ENCODE measurements around the gene BBS10. TPM values are rescaled to one million over a fixed set of nuclear protein-coding genes. Genes with fewer than 3 reads are reported as not detected.
"Not testable (repeated sequence)": the region's sequence is repeated elsewhere in the genome, so short reads cannot be mapped to it uniquely, and the experiment has no call there.

BBS10 gene
- 2.7 and 4.9 TPM in 2 replicates for total RNA-seq (2014; rRNA removed; shearing (Covaris generic); ENCODE audit: low replicate concordance)

DNA sequence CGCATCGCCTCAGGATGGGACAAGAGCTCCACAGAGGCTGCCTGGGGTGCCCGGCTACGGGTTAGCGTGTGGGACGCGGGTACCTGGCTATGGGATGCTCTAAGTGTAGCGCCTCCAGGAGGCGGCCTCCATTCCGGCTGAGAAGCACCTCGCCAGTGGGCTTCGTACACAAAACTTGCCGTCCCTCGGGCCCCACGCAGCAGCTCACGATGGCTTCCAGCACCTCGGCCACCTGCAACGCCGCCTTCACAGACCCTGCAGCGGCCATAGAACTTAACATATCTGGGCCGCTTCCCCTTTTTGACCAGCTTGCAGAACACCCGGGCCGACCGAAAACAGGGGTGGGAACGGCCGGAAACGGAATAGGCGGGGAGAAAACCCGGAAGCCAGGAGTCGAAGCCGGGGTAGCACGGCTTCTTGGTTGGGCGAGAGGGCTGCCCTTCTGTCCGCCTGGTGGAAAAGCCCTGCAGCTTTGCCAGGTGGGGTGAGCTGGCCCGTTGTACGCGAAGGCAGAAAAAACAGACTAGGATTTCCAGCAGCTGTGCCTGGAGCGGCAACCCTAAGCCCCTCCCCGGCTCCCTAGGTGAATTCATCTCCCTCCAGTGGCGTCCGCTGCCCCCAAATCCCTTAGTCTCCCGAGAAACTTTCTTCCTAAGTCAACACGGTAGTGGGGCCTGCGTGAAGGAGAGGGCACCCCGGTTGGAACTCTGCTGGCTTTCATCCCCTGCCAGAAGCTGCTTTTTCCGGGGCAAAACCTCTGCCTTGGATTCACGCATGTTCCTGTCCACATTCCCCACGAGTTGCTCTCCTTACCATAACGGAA lies at the start of gene BBS10:
TSS of gene BBS10 (minus strand) at position 337 of the 823 bp plus-strand sequence. CDS start at position 280, 57 bp downstream.
- in situ Hi-C loops (cut with HindIII; ENCODE audit: low pct_unique_long_range_greater_than_20kb, low sequenced_read_pairs) = no loop called here
- peak; percentile 94 for DNase-seq (ENCODE audit: low read depth)

DNA sequence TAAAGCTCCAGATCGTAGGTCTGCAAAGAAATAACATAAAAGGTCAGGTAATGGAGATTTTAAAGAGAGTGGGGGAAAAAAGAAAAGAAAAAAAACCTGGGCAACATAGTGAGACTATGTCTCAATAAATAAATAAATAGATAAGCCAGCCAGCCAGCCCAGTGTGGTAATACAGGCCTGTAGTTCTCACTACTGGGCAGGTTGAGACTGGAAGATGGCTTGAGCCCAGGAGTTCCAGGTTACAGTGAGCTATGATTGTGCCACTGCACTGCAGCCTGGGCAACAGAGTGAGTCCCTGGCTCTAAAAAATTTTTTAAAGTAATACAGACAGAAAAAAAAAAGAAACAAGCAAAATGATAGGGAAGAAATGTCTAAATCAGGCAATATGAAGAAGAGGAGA lies 43.2 kb upstream of the BBS10 start:
- no peak for DNase-seq (ENCODE audit: low read depth)
- in situ Hi-C loops (cut with HindIII; ENCODE audit: low pct_unique_long_range_greater_than_20kb, low sequenced_read_pairs) = no loop called here

DNA sequence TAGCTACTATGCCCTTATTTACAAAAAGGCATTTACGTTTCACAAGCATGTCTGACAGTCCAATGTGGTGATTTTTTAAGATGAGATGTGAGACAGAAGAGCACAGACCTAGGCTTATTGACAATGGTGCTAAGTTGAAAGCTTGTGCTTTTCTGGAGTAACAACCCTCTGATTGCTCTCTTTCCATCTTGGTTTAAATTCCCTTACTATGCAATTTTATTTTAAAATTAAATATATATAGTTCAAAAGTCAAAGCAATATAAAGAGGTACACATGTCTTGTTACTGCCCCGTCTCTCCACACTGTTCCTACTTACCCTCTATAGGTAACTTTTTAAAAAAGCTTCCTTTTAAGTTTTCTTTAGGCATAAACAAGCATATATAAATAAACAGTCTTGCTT lies 39.4 kb upstream of the BBS10 start:
- in situ Hi-C loops (cut with HindIII; ENCODE audit: low pct_unique_long_range_greater_than_20kb, low sequenced_read_pairs) = no loop called here
- DNase-seq (ENCODE audit: low read depth) = no peak

DNA sequence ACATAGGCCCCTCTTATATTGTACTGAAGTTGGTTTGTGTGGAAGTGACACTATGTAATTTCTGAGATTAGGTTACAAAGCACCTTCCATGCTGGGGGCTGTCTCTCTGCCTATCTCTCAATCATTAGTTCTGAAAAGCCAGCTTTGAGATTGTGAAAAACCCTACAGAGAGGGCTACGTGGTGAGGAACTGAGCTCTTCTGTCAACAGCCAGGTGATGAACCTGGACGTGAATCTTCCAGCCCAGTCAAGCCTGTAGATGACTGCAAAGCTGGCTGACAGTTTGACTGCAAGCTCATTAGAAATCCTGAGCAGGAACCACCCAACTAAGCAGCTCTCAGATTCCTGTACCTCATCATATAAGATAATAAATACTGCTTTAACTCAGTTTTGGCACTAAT lies 36.3 kb upstream of the BBS10 start:
- DNase-seq (ENCODE audit: low read depth) = no peak
- in situ Hi-C loops (cut with HindIII; ENCODE audit: low pct_unique_long_range_greater_than_20kb, low sequenced_read_pairs) = no loop called here

DNA sequence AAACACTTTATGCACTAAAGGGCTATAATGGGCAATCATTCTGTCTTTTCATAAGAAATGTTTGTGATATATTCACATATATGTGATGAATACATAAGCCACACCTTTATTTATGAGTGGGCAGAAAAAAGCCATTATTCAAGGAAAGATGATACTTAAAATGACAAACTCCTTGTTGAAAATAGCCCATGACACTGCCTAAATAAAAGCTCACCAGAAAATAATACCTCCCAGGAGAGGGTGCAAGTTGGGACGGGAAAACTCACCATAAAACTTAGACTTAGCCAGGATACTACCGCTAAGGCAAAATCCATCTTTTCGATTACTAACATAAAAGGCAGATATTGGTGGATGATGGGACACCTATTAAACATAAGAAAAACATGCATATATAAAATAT lies 35.8 kb upstream of the BBS10 start:
- DNase-seq (ENCODE audit: low read depth) = no peak
- in situ Hi-C loops (cut with HindIII; ENCODE audit: low pct_unique_long_range_greater_than_20kb, low sequenced_read_pairs) = no loop called here

DNA sequence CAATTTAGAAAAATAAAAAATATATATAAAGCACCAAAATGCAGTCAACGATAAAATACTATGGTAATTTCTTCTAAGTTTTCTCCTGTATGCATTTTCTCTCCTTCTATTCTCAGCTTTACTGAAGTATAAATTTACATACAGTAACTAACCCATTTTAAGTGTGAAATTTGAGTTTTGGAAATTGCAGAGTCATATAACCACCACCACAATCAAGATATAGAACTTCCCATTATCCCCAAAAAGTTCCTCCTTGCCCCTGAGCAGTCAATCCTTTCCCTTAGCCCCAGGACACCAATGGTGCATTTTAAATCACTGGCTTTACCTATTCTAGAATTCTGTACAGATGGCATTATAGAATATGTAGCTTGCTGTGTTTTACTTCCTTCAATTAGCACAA lies 31.0 kb upstream of the BBS10 start:
- no peak for DNase-seq (ENCODE audit: low read depth)
- in situ Hi-C loops (cut with HindIII; ENCODE audit: low pct_unique_long_range_greater_than_20kb, low sequenced_read_pairs) = no loop called here

DNA sequence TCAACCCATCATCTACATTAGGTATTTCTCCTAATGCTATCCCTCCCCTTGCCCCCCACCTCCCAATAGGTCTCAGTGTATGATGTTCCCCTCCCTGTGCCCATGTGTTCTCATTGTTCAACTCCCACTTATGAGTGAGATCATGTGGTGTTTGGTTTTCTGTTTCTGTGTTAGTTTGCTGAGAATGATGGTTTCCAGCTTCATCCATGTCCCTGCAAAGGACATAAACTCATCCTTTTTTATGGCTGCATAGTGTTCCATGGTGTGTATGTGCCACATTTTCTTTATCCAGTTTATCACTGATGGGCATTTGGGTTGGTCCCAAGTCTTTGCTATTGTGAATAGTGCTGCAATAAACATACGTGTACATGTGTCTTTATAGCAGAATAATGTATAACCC lies 28.7 kb upstream of the BBS10 start:
- in situ Hi-C loops (cut with HindIII; ENCODE audit: low pct_unique_long_range_greater_than_20kb, low sequenced_read_pairs); DNase-seq (ENCODE audit: low read depth): not testable (repeated sequence)

DNA sequence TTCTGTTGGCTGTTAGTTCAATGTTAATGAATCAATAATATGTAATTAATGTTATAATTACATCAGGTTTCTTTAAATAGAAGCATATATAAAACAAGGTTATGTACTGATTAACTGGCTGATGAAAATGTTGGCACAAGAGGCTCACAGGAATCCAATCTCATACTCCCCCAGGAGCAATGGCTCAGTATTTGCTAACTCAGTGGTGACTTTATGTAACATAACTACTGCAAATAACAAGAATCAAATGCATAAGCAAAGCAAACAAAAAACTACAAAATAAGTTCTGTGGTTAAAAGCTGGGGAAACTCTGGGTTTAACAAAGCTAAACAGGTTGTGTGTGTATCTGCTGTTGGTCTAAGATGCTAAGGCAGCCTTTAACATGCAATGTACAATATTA lies 27.7 kb upstream of the BBS10 start:
- no peak for DNase-seq (ENCODE audit: low read depth)
- in situ Hi-C loops (cut with HindIII; ENCODE audit: low pct_unique_long_range_greater_than_20kb, low sequenced_read_pairs) = no loop called here

DNA sequence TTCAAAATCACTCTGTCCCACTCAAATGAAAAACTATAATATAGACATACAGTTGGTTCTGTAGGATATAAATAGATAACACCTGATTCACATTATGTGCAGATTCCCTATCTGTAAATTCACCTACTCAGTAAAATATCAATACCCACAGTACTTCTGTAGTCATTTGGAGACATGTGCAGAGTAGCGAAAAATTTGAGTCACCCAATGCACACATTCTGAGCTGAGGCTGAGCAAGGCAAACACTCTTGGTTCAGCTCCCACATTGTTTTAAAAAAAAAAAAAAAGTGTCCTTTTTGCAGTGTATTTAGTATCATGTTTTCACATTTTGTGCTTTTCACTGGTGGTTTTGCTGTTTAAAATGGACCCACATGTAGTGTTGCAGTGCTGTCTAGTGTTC lies 27.3 kb upstream of the BBS10 start:
- in situ Hi-C loops (cut with HindIII; ENCODE audit: low pct_unique_long_range_greater_than_20kb, low sequenced_read_pairs) = no loop called here
- peak; percentile 48 for DNase-seq (ENCODE audit: low read depth)

DNA sequence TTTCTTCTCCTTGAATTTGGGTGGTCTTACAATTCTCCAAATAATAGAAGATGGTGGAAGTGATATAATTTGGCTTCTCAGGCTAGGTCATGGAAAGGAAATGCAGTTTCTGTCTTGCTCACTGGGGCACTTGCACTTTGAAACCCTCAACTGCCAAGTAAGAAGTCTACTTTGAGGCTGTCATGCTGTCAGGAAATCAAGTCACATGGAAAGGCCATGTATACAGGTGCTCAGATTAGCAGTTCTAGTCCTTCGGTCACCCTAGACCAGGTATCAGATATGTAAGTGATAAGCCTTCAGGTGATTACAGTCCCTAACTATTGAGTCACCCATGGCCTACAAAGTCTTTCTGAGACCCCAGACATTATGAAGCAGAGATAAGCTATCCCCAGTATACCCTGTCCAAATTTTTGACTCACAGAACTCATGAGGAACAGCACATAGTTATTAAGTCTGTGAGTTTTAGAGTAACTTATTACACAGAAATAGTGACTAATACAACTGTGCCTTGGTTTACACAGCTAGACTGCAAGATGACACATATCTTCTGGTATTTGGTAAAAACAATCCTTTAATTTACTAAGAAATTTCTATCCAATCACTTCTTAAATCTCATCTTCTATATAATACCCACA lies 26.3 kb upstream of the BBS10 start:
- DNase-seq (ENCODE audit: low read depth) = peak; percentile 78
- in situ Hi-C loops (cut with HindIII; ENCODE audit: low pct_unique_long_range_greater_than_20kb, low sequenced_read_pairs) = no loop called here

DNA sequence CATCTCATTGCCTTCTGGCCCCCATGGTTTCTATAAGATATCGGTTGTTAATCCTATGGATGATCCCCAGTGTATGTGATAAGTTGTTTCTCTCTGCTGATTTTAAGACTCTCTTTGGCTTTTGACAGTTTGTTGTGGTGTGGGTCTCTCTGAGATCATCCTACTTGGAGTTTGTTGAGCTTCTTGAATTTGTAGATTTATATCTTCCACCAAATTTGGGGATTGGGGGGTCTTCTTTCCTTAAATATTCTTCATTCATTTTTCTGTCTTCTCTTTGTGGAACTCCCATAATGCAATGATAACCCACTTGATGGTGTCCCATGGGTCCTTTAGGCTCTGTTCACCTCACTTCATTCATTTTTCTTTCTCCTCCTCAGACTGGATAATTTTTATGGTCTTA lies 20.0 kb upstream of the BBS10 start:
- DNase-seq (ENCODE audit: low read depth) = no peak
- in situ Hi-C loops (cut with HindIII; ENCODE audit: low pct_unique_long_range_greater_than_20kb, low sequenced_read_pairs) = no loop called here

DNA sequence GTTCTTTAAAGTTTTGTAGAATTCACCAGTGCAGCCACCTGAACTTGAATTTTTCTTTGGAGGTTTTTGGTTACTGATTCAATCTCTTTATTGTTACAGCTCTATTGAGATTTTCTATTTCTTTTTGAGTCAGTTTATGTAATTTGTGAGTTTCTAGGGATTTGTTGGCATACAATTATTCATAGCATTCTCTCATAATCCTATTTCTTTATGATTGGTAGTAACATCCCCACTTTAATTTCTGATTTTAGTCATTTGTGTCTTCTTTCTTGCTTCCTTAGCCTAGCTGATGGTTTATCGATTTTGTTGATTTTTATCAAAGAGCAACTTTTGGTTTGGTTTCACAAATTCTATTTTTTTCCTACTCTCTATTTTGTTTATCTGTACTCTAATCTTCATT lies 17.9 kb upstream of the BBS10 start:
- DNase-seq (ENCODE audit: low read depth) = no peak
- in situ Hi-C loops (cut with HindIII; ENCODE audit: low pct_unique_long_range_greater_than_20kb, low sequenced_read_pairs) = no loop called here

DNA sequence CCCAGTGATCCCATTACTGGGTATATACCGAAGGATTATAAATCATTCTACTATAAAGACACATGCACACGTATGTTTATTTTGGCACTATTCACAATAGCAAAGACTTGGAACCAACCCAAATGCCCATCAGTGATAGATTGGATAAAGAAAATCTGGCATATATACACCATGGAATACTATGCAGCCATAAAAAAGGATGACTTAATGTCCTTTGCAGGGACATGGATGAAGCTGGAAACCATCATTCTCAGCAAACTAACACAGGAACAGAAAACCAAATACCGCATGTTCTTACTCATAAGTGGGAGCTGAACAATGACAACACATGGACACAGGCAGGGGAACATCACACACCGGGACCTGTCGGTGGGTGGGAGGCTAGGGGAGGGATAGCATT lies 15.9 kb upstream of the BBS10 start:
- not testable (repeated sequence) for DNase-seq (ENCODE audit: low read depth)

DNA sequence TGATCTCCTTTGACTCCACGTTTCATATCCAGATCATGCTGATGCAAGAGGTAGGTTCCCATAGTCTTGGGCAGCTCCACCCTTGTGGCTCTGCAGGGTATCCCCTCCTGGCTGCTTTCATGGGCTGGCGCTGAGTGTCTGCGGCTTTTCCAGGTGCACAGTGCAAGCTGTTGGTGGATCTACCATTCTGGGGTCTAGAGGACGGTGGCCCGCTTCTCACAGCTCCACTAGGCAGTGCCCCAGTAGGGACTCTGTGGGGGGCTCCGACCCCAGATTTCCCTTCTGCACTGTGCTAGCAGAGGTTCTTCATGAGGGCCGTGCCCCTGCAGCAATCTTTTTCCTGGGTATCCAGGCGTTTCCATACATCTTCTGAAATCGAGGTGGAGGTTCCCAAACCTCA lies 12.1 kb upstream of the BBS10 start:
- in situ Hi-C loops (cut with HindIII; ENCODE audit: low pct_unique_long_range_greater_than_20kb, low sequenced_read_pairs) = no loop called here
- no peak for DNase-seq (ENCODE audit: low read depth)

More for the DNA sequence above, 15.9 kb upstream of the BBS10 start:
- in situ Hi-C loops (cut with HindIII; ENCODE audit: low pct_unique_long_range_greater_than_20kb, low sequenced_read_pairs) = not testable (repeated sequence)

DNA sequence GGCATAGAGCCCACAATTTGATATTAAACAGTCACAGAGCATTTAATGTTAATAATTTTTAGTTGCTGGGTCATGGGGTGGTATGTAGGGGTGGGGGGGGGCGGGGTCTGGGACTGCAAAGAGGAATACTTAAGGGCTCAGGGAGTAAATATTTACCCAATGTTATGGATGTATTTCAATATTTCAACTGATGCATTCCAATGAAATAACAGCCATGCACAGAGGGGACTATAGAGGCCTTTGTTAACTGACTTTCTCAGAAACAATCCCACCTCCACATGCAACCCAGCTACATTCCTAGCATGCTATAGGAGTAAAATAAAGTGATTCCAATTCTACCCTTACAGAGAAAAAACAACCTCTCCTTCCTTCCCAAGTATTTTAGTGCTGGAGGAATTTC lies 7.9 kb upstream of the BBS10 start:
- in situ Hi-C loops (cut with HindIII; ENCODE audit: low pct_unique_long_range_greater_than_20kb, low sequenced_read_pairs) = no loop called here
- no peak for DNase-seq (ENCODE audit: low read depth)

DNA sequence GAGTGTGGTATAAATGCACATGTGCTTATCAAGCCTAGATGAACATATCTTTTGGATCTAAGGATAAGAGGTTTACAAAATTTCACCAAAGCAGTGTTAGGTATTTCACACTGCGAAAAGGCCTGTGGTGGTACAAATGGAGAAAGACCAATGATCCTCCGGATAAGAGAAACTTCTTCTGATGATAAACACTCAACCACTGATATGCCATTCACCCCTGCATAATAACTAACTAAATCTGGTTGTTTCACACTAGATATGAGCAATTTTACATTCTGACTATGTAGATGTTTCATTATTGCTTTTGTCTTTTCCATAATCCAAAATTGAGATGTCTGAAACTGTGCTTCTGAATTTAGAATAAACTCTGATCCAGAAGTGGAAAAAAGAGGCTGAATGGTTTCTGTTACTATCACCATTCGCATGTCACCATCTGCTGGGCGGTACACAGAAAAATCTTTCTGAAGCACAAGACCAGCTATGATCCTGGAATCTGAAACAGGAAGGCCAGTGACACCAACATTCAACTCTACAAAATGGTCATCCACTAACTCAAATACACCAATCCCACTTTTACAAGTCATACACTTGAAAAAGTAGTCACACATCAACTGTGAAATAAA lies 1.3 kb downstream of the BBS10 start:
- DNase-seq (ENCODE audit: low read depth) = peak; percentile 55
- in situ Hi-C loops (cut with HindIII; ENCODE audit: low pct_unique_long_range_greater_than_20kb, low sequenced_read_pairs) = no loop called here

DNA sequence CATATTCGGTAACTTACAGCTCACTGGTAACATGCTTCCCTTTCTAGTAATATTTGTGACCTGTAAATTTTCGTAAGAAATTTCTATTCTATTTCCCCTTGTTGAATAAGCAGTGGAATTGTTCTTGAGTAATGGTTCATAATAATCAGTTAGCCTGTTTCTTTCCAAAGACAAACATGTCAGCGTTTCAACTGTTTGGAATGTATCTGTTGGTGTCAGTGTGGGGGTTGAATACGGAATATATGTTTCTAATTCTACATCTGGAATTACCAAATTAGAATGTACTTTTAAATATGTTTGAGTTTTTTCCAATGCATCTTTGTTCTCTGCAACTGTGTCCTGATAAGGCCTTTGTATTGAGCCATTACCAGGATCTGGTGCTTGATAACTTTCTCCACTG lies 2.0 kb downstream of the BBS10 start:
- no peak for DNase-seq (ENCODE audit: low read depth)
- in situ Hi-C loops (cut with HindIII; ENCODE audit: low pct_unique_long_range_greater_than_20kb, low sequenced_read_pairs) = no loop called here

DNA sequence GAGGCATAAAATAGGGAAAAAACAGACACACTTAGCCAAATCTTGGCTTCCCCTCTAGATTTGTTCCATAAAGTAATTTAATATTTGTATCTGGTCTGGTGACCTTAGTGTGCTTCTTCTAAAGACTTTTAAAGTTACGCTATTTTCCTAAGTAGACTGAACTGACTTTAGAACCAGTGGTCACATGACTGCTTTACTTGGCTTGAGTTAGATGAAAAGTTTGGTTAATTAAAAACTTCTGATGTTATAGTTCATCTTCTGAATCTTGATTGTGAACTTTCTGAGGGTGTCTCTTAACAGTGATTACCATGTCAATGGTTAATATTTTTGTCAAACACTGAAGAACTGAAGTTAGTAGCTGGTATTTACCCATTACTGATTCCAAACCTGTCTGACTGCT lies 2.6 kb downstream of the BBS10 start:
- in situ Hi-C loops (cut with HindIII; ENCODE audit: low pct_unique_long_range_greater_than_20kb, low sequenced_read_pairs) = no loop called here
- DNase-seq (ENCODE audit: low read depth) = no peak

DNA sequence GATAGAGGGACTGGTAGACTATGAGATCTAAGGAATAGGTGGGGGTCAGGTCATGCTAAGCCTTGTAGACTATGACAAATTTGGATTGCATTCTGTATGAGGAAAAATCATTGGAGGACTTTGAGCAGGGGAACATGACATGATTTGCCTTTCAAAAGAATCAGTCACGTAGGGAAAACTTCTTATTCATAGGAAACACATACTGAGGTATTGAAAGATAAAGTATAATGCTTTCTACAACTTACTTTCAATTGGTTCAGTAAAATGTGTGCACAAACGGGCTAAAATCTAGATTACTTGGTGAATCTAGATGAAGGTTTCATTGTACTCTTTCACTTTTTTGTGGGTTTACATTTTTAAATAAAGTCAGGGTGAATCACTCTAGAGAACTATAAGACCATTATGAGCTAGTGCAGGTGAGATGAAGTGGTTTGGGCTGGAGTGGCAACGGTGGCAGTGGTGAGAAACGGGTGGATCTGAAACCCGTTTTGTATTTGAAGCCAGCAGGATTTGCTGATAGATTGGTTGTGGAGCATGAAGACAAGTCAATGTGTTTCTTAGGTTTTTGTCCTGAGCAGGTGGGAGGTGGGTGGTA lies 6.7 kb downstream of the BBS10 start:
- DNase-seq (ENCODE audit: low read depth) = no peak
- in situ Hi-C loops (cut with HindIII; ENCODE audit: low pct_unique_long_range_greater_than_20kb, low sequenced_read_pairs) = no loop called here

Measured in Caki2 (cell line).